T-cell (primary cell): ENCODE data around the gene LRRC37A. TPM values are rescaled to one million over a fixed set of nuclear protein-coding genes. Genes with fewer than 3 reads are reported as not detected.
"Not testable (repeated sequence)": the region's sequence is repeated elsewhere in the genome, so short reads cannot be mapped to it uniquely, and the experiment has no call there.

Experiments used
- ATAC-seq, 4 experiments: fragments of 200-7000 bp in 3 of 4; fragments of 150-1000 bp in 1 of 4; cut with Tn5 transposase; replicated peaks in 1 of 4; 1 replicate in 3 of 4; 2 replicates in 1 of 4; pipeline ENCODE4 v1.10.0; 2021; ENCODE audit warnings: moderate library complexity in 3 of 4, mild to moderate bottlenecking in 2 of 4, moderate number of reproducible peaks in 1 of 4
- CTCF ChIA-PET, 2 donors: fragments of 300-600 bp; sonication (Branson Sonifier 250); formaldehyde crosslinking; loops; one replicate each; lab custom pipeline; 2022; ENCODE audit warnings: antibody characterized with exemption in 2 of 2; lab: Charles Lee
- POLR2A ChIA-PET, 2 donors: fragments of 300-600 bp; sonication (Branson Sonifier 250); formaldehyde crosslinking; loops; one replicate each; lab custom pipeline; 2022; ENCODE audit warnings: antibody characterized with exemption in 2 of 2; lab: Charles Lee
- DNase-seq, 35 experiments: peaks; one replicate each; pipeline versions ENCODE4 v3.0.0 to v3.0.0-alpha.2; 2013 to 2023
- H3K27ac ChIP-seq: one replicate; pipeline ENCODE4 v1.5.1; 2013; ENCODE audit warnings: low read length
- H3K27me3 ChIP-seq, 2 experiments: replicated peaks in 1 of 2; 1 replicate in 1 of 2; 2 replicates in 1 of 2; pipeline versions ENCODE4 v1.6.1 to v1.7.0; 2013; ENCODE audit warnings: low read length in 1 of 2, mixed read lengths in 1 of 2; ENCODE audit not compliant: control insufficient read depth in 2 of 2, insufficient read depth in 2 of 2; ENCODE audit errors: extremely low read depth in 1 of 2
- H3K36me3 ChIP-seq, 2 donors: 1 replicate in 1 of 2; 2 replicates in 1 of 2; pipeline versions ENCODE4 v1.6.1 to v1.7.0; 2013; ENCODE audit warnings: low read length in 1 of 2; ENCODE audit not compliant: control insufficient read depth in 2 of 2, insufficient read depth in 1 of 2; ENCODE audit errors: extremely low read depth in 1 of 2
- H3K4me1 ChIP-seq, 2 experiments: 1 replicate in 1 of 2; 2 replicates in 1 of 2; pipeline versions ENCODE4 v1.6.1 to v1.7.0; 2013; ENCODE audit warnings: low read length in 2 of 2, mixed read lengths in 1 of 2; ENCODE audit not compliant: insufficient read depth in 2 of 2, control insufficient read depth in 1 of 2; ENCODE audit errors: extremely low read depth in 1 of 2
- H3K4me3 ChIP-seq, 2 donors: 1 replicate in 1 of 2; 2 replicates in 1 of 2; pipeline versions ENCODE4 v1.5.1 to v1.7.0; 2013; ENCODE audit warnings: mild to moderate bottlenecking in 2 of 2, low read length in 1 of 2, moderate library complexity in 1 of 2; ENCODE audit not compliant: control insufficient read depth in 1 of 2; ENCODE audit errors: extremely low read depth in 1 of 2
- H3K9me3 ChIP-seq: 2 replicates; pipeline ENCODE4 v1.7.0; 2013
- H3K27ac Mint-ChIP-seq, 2 donors: one replicate each; pipeline ENCODE4 v1.8.0; 2020 to 2021; ENCODE audit warnings: mild to moderate bottlenecking in 2 of 2, mixed read lengths in 2 of 2
- H3K27me3 Mint-ChIP-seq, 2 donors: one replicate each; pipeline ENCODE4 v1.8.0; 2021 to 2022; ENCODE audit warnings: mixed read lengths in 2 of 2
- H3K36me3 Mint-ChIP-seq: one replicate; pipeline ENCODE4 v1.8.0; 2021; ENCODE audit warnings: mixed read lengths
- H3K4me1 Mint-ChIP-seq, 3 donors: one replicate each; pipeline ENCODE4 v1.8.0; 2020 to 2022; ENCODE audit warnings: mixed read lengths in 3 of 3, mild to moderate bottlenecking in 1 of 3
- H3K4me3 Mint-ChIP-seq, 3 donors: one replicate each; pipeline ENCODE4 v1.8.0; 2020 to 2022; ENCODE audit warnings: mild to moderate bottlenecking in 3 of 3, mixed read lengths in 3 of 3, moderate library complexity in 3 of 3
- H3K9me3 Mint-ChIP-seq, 3 donors: one replicate each; pipeline ENCODE4 v1.8.0; 2020 to 2022; ENCODE audit warnings: mixed read lengths in 3 of 3
- WGBS: methylation state at CpG from one replicate; pipeline ENCODE4 v1.1.5; 2013; ENCODE audit warnings: missing lambda C conversion rate; ENCODE audit not compliant: insufficient coverage; 5-methylcytosine and 5-hydroxymethylcytosine counted together
- total RNA-seq, 35 experiments: library from RNA in 6 of 35; stranded (reverse) in 6 of 35; fragments of 120-200 nt in 1 of 35; gene quantifications; one replicate each; pipeline versions ENCODE4 v1.2.1 to v1.2.4 and lab custom pipeline; 2013 to 2026

The LRRC37A gene
- total RNA-seq, 5 donors from 2014 or later (not counting 1 experiment from before 2014, with no cell fraction given), result 1.9 to 26.9 (median 4.5) TPM

DNA sequence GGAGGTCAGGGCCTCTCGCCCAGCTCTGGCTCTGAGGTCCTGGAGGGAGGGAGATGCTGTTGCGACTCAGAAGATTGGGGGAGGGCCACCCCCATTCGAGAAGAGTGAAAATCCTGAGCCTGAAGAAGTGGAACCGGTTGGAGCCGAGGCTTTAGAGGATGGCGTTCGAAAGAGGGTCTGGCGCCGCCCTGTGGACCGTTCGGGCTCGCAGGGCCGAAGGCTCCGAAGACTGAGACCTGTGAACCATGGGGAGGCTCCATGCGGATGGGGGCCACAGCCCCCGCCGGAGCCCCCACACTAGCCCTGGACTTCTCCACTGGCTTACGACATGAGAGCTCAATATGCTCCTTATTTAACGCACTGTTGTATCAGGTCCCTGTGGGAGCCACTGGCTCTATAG lies 46.3 kb downstream of the LRRC37A start:
- H3K27me3 ChIP-seq, H3K4me1 Mint-ChIP-seq, H3K27ac Mint-ChIP-seq, POLR2A ChIA-PET, H3K9me3 Mint-ChIP-seq, H3K27me3 Mint-ChIP-seq, H3K36me3 ChIP-seq, H3K27ac ChIP-seq, DNase-seq, H3K4me3 Mint-ChIP-seq, H3K4me3 ChIP-seq, H3K4me1 ChIP-seq, H3K36me3 Mint-ChIP-seq, CTCF ChIA-PET, H3K9me3 ChIP-seq: not testable (repeated sequence)
- ATAC-seq, result peak in 1 of 4 experiments; percentile 69
- no CpG with 5 or more reads among the region's 19 CpGs for WGBS

GRCh38 chr17:46342131-46342530 lies 47.2 kb downstream of the LRRC37A start:
- H3K27me3 ChIP-seq, H3K27me3 Mint-ChIP-seq, H3K4me3 Mint-ChIP-seq, H3K4me1 ChIP-seq, CTCF ChIA-PET, H3K9me3 ChIP-seq, H3K9me3 Mint-ChIP-seq, H3K27ac ChIP-seq, H3K36me3 ChIP-seq, H3K27ac Mint-ChIP-seq, DNase-seq, POLR2A ChIA-PET, H3K4me1 Mint-ChIP-seq, H3K36me3 Mint-ChIP-seq, ATAC-seq, H3K4me3 ChIP-seq: not testable (repeated sequence)
- WGBS, result no CpG with 5 or more reads among the region's 3 CpGs

GRCh38 chr17:46348345-46348744 lies 53.4 kb downstream of the LRRC37A start:
- H3K4me1 ChIP-seq, H3K4me1 Mint-ChIP-seq, H3K27me3 ChIP-seq, H3K36me3 ChIP-seq, CTCF ChIA-PET, H3K9me3 Mint-ChIP-seq, H3K27ac ChIP-seq, H3K27me3 Mint-ChIP-seq, DNase-seq, H3K9me3 ChIP-seq, H3K36me3 Mint-ChIP-seq, H3K4me3 Mint-ChIP-seq, POLR2A ChIA-PET, H3K27ac Mint-ChIP-seq, H3K4me3 ChIP-seq: not testable (repeated sequence)
- peak in 1 of 4 experiments; percentile 45 for ATAC-seq
- no CpG with 5 or more reads among the region's 2 CpGs for WGBS

- H3K27ac Mint-ChIP-seq, H3K27me3 ChIP-seq, H3K27me3 Mint-ChIP-seq, H3K4me1 ChIP-seq, H3K27ac ChIP-seq, ATAC-seq, H3K9me3 Mint-ChIP-seq, CTCF ChIA-PET, DNase-seq, POLR2A ChIA-PET, H3K4me1 Mint-ChIP-seq, H3K9me3 ChIP-seq, H3K36me3 Mint-ChIP-seq, H3K36me3 ChIP-seq, H3K4me3 Mint-ChIP-seq, H3K4me3 ChIP-seq: not testable (repeated sequence)
- WGBS, result no CpG with 5 or more reads among the region's 1 CpG
These were observed 54.1 kb downstream of the LRRC37A start for GRCh38 chr17:46349060-46349459.

GRCh38 chr17:46353856-46354255 lies 58.9 kb downstream of the LRRC37A start:
- H3K27me3 Mint-ChIP-seq, H3K4me3 ChIP-seq: not testable (repeated sequence)

DNA sequence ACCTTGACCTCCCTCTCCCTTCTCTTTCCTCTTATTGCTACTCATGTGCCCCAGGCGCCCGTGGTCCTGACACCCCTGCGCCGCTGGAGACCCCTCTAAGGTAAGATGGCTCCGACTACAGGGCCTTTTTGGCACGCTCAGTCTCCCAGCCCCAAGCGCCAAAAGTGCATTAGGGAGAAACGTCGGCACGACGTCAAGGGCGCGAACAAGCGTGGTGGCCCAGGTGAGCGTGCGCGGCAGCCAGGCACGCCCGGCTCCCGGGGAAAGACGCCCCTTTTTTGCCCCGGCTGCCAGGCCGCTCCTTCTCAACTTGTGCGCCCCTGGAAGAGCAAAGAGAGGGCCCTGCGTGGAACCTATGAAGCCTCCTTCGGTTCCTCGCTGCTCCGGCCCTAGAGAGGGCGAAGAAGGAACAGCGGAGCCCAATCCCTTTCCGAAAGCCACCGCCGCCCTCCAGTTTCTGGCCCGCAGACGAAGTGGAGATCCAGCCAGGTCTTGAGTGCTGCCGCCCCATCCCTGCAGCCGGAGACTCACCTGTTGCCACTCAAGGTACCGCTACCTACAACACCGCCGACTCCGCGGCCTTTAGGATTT lies 66.3 kb downstream of the LRRC37A start:
- H3K27ac ChIP-seq, H3K27me3 ChIP-seq: not testable (repeated sequence)
- no CpG with 5 or more reads among the region's 42 CpGs for WGBS

More at GRCh38 chr17:46353856-46354255, 58.9 kb downstream of the LRRC37A start:
- ATAC-seq, H3K27ac Mint-ChIP-seq, POLR2A ChIA-PET, H3K4me1 Mint-ChIP-seq, H3K36me3 Mint-ChIP-seq, H3K27me3 ChIP-seq, CTCF ChIA-PET, H3K27ac ChIP-seq, DNase-seq, H3K4me1 ChIP-seq, H3K36me3 ChIP-seq, H3K4me3 Mint-ChIP-seq, H3K9me3 Mint-ChIP-seq, H3K9me3 ChIP-seq: not testable (repeated sequence)
- WGBS, result no CpG with 5 or more reads among the region's 4 CpGs

DNA sequence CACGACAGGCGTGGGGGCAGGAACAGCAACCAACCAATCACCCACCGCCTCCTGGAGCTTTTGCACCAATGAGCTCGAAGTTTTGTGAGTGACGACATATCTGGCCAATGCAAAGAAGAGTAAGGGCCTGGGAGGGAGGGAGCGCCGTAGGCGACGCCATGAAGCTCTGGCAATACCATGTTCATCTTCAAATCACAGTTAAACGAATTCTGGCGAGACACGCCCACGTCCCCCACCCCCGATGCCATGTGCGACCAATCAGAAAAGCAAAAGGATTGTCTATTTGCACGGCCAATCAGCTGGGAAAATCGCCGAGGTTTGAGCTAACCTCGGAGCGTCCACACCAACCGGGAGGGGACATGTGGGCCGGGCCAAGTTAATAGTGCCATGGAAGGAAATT lies 66.8 kb downstream of the LRRC37A start, which contains the start of gene ARL17B:
ARL17B (minus strand) TSS at position 12 of the 400 bp plus-strand sequence. CDS start 3,369 bp downstream, outside the sequence.
- H3K36me3 ChIP-seq, H3K9me3 Mint-ChIP-seq, H3K27me3 Mint-ChIP-seq, H3K9me3 ChIP-seq, H3K27me3 ChIP-seq, H3K27ac ChIP-seq, H3K4me3 ChIP-seq, H3K36me3 Mint-ChIP-seq, H3K4me1 ChIP-seq, H3K27ac Mint-ChIP-seq, CTCF ChIA-PET, H3K4me3 Mint-ChIP-seq, H3K4me1 Mint-ChIP-seq, POLR2A ChIA-PET: not testable (repeated sequence)
- no CpG with 5 or more reads among the region's 22 CpGs for WGBS
- ATAC-seq (peak; percentile 95 to 98 (median 96)), DNase-seq (peak in 34 of 35 experiments; percentile 43 to 95 (median 84))

More for the DNA sequence above, 66.3 kb downstream of the LRRC37A start:
- H3K27me3 Mint-ChIP-seq, H3K9me3 Mint-ChIP-seq, H3K4me3 Mint-ChIP-seq, CTCF ChIA-PET, H3K4me3 ChIP-seq, POLR2A ChIA-PET, DNase-seq, H3K27ac Mint-ChIP-seq, H3K9me3 ChIP-seq, H3K36me3 ChIP-seq, H3K4me1 Mint-ChIP-seq, H3K36me3 Mint-ChIP-seq, H3K4me1 ChIP-seq: not testable (repeated sequence)
- ATAC-seq, result peak; percentile 55 to 63 (median 58)
